ENCODE measurements around the gene ABLIM1.
A peak's percentile ranks its signal among the peaks of the same experiment; 100 is the strongest.

The ABLIM1 gene

DNA sequence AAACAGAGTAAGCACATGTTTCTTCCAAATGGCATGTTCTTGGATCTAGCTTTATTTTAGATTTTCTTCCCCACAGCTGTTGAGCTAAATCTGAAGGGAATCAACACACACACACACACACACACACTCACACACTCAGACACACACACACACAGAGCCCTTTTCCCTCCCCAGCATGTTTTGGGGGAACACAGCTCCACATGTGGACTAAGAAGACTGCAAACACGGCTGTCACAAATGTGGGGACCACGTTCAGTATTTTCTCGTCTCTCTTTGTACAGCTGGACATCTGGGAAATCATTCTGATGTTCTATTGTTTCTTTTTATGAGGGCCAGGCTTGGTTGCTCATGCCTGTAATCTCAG is 116.3 kb downstream of the ABLIM1 start:
- no peak for DNase-seq

DNA sequence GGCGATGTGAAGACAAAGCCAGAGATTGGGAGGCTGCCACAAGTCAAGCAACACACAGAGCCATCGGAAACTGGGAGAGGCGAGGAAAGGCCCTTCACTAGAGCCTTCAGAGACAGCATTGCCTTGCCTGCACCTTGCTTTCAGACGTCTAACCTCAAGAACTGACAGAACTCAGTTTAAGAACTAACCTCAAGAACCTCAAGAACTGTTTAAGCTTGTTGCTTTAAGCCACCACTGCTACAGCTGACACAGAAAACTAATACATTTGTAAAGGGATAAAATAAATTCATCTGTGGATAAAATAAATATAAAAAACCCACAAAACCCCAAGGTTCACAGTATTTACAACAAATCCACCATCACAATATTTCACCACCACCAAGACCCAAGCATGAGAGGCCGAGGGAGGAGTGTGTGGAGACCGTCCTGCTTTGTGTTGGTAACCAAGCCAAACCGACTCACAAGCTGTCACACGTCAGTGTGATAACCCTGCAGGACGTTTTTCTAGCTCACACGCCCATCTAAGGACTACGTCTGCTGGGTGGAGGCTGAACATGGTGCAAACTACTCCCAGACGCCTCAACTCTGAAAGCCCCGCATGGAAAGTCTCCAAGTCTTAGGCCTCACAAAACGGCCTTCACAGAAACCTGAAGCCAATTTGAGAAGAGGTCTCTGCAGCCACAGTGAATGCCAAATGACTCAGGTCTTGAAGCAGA is 116.8 kb downstream of the ABLIM1 start:
- DNase-seq = no peak

DNA sequence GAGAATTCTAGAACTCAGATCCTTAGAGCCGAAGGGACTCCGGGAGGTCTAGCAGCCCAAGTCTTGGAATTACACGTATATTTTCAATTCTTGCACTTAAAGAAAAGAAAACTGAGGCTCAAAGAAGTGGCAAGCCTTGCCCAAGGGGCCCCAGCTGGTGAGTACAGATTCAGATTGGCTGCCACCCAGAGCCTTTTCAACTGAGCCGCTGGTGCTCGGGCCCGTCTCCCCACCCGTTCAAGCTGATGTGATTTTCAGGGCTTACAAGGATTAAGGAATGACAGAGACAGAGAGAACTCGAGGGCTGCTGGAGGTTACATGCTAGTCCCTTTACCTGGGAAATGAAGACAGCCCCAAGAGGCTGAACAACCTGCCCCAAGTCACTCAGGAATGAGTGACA is 117.8 kb downstream of the ABLIM1 start:
- no peak for DNase-seq

DNA sequence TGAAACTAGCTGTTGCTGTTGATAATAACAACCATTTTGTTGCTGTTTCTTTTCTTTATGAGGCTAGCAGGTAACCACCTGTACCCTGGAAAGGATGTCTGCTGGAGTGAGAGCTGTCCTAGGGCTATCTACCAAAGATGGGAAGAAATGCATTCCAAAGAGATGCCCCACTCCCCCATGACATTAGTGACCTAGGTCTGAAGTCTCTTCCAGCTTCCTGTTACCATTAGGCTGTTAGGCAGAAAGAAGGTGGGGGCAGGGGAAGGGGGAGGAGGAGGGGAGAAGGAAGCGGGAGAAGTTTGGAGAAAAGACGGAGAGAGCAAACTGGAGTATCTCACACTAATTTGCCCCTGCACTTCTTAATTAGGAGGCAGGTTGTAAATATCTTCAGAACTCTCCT is 118.5 kb downstream of the ABLIM1 start:
- DNase-seq = no peak

DNA sequence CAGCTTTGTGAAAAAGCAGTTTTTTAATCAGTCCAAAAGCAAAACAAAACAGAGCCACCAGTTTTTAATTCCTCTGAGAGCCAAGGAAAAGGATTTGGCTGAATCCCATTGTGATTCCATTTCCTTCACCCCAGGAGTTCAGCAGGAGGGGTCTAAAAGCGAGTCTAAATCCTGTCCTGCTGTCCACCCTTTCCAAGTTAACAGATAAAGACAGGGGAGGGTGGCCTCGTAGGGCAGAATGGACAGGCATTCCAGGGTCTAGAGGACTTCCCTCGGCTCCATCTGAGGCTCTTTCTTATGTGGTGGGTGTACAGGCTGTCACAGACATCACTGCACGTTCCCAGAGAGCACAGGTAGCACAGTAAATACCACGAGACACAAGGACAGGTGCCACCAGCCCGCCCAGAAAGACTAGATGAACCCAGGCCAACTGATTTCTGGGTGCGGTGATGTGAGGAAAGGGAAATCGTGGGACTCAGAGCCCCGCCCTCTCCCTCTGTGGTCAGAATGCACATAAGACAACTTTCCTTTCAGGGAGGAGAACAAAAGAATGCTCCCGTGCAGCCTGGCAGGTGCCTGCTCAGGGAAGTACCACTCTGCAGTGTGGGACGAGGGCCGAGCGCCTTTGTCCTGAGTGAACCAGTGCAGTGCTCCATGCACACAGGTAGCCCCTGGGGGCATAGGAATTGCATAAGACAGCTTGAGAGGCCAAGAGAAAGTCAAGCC is 119.7 kb downstream of the ABLIM1 start:
- no peak for DNase-seq

DNA sequence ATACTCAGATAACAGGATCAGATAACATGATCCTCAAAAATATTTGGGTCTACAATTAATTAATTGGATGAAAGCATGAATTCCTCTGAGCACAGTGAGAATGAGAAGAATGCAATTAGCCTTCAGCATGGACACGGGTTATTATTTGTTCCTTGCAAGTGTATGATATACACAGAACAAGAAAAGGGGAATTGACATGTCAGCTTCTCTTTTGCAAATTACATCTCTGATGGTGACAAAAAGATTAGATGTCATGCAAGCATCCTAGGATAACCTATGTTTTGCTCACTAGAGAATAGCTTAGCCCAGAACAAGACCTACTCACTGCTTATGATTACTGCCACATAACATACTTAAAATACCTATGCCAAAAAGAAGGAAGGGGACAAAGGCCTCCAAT is 120.3 kb downstream of the ABLIM1 start:
- DNase-seq = no peak

DNA sequence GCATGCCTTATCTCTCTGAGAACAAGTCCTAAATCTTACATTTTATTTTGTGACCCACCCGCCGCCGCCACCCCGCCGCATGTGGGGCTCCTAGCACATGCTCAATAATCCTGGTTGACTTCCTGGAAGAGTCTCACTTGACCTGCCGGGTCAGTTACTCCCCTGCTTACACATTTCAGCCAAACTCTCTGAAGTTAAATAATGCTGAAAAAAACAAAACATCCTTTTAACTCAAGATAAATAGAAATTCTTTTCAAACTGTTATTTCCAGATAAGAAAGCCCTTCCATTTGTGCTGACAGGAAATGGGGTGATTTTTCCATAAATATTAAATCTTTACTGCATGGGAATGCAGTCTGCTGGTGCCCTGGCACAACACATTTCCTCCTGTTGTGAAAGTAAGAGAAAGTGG is 123.5 kb downstream of the ABLIM1 start:
- no peak for DNase-seq

DNA sequence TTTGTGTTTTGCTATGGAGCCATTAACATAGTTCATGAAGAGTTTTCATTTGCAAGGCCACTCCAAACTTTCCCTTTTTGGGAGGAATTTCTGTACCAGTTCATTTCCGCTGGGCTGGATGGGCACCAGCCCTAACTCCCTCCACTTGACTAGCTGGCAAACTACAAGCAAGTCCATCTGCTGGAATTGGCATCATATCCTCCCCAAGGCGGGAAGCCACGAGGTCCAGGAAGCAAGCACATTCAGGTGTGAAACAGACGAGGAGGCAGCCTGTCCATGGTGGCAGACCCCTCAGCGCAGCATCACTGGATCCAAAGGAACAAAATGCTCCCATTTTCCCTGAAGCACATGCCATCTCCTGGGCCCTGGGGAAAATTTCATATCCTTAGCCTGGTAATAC is 125.8 kb downstream of the ABLIM1 start:
- DNase-seq = no peak

DNA sequence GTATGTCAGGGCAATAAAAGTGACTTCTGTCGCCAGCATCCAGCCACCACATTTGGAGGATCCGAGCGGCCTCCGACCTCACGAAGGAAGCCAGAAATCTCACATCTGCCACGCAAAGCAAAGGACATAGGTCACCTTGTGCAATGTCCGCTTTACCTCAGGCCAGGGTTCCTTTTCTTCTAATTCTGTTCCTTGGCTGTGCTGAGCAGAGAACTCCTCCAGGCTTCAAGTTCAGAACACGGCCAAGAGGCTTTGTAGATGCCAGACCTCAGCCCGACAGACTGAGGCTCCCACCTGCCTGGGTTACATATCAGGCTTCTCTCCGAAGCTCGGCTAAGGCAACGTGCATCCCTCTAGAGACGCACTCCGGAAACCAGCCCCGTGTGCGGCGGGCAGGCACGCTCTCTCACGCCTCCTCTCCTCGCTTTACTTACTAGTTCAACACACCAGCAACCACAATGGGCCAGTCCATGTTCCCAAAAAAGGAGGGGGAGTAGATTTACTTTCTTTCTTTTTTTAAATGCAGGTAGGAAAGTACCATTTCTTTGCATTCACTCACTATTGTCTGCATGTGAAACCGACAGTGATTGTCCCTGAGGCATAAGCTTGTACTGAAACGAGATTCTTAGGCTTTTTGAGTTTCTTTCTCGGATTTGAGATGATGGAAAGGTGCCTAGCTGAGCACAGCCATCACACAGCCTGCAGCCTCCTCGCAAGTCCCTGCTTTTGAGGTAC is 131.4 kb downstream of the ABLIM1 start:
- DNase-seq = peak; percentile 45

DNA sequence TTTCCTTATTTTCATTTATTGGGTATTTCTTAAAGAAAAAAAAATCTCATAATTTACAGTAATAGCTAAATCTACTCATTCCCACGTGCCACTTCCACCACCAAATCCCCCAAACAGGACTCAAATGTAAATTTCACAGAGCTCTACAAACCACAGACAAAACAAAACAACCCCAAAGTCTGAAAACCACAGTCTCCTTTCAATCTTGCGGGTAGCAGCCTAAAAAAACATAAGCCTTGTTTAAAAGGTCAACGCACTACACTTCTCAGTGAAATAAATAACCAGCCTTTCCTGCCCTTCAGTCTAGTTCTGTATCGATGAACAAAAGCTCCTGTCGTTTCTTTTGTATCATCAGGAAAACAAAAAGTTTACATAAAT is 132.0 kb downstream of the ABLIM1 start:
- DNase-seq = no peak

DNA sequence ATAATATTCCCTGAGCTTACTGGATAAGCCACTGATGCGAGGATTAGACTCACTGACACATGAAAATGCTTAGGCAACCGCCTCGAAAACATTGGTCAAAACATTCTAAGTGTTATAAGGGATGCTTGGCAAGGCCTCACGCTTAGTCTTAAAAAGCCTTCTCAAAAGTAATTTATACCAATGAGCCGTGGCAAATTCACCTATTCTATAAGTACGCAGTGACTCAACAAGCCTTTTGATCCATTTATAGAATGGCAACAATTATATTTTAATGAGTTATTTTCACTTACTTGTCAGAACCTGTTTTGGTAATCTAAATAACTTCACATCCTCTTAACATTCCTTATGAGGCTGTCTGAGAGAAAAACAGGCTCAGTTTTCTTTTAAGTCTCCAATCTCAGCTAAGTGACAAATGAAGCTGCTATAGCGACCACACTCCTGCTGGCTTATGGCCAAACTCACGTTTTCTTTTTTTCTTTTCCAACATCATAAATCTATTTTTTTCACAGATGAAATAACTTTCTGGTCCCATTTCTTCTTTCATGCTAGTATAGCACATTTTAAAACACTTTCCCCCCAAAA is 132.6 kb downstream of the ABLIM1 start:
- no peak for DNase-seq

DNA sequence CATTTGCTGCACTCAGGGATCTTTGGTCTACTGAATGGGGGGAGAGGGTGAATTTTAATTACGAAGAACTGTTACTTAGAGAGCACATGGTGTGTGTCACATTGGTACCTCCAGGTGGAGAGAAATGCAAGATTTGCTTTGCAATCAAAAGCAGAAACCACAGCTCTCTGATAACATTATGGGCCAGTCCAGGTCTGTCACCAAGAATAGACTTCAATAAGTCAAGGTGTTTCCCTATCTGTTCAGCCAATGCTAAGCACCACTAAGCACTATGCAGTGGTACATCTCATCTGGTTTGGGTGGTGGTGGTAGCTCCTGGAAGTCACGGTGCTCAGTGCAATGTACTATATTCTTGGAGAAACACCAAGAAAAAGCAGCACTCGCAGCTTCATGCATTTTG is 134.2 kb downstream of the ABLIM1 start:
- no peak for DNase-seq

DNA sequence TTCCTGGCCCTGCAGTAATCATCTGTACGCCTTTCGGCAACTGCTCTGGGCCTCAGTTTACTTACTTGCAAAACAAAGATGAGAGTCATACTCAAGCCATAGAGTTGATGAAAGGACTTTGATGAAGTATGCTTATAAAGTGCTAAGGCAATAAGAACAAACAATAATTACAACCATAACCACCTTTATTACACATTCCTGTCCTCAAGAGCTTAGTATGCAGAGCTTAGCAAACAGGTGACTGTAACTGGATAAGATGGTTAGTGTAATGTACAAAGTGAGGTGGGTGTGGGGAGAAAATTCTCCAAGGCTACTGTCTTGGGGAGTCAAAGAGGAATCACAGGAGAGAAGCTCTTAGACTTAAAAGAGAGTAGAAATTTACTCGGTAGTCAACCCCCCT is 136.8 kb downstream of the ABLIM1 start:
- no peak for DNase-seq

DNA sequence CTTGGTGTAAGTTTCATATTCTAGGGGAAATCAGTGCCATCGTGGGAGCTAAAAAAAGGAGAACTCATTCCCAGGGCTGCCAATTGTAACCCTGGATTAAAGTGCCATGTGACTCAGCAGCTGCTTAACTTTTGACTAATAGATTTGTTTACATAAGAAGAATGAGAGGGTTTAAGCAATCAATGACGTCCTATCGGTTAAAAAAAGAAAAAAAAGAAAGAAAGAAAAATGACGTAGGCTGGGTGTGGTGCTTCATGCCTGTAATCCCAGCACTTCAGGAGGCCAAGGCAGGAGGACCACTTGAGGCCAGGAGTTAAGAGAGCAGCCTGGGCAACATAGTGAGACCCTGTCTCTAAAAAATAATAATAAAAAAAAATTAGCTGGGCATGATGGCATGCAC is 137.6 kb downstream of the ABLIM1 start:
- DNase-seq = no peak

DNA sequence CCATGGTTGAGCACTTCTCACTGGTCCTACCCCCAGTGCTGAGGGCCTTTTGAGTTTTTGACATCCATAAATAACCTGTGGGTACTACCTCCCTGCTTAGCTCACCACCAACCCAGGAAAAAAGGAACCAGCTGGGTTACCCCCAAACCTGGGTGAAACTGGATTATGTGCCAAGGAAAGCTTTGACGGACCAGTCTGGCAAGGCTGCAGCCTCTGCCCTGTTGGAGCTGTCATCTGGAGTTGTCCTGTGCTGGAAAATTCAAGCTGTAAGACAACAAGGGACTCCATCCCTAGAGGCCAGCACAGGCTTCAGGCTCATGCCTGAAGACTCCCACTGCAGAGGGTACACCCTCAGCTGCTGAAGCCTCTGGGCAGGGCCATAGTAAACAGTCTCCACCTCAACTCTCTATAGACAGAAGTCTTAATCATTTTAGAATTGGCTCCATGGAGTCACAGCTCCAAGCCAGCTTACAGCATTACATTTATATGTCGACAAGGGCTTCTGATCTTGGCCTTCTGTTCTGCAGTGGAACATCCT is 138.2 kb downstream of the ABLIM1 start:
- DNase-seq = no peak

DNA sequence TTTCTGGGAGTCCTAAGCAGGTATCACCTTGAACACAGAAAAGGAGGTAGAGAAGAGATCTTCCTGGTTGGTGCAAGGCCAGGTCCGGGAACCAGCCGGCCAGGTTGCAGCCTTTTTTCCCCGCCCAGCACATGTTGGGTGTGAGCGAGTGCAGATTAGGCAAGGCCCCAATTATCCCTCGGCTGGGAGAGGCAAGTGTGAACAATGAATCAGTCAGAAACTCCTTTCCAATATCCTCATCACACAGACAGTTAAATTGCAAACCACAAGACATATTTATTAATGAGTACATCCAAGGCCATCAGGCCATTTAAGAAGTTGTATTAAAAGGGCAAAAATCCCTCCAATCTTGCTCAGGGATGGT is 138.8 kb downstream of the ABLIM1 start:
- no peak for DNase-seq

DNA sequence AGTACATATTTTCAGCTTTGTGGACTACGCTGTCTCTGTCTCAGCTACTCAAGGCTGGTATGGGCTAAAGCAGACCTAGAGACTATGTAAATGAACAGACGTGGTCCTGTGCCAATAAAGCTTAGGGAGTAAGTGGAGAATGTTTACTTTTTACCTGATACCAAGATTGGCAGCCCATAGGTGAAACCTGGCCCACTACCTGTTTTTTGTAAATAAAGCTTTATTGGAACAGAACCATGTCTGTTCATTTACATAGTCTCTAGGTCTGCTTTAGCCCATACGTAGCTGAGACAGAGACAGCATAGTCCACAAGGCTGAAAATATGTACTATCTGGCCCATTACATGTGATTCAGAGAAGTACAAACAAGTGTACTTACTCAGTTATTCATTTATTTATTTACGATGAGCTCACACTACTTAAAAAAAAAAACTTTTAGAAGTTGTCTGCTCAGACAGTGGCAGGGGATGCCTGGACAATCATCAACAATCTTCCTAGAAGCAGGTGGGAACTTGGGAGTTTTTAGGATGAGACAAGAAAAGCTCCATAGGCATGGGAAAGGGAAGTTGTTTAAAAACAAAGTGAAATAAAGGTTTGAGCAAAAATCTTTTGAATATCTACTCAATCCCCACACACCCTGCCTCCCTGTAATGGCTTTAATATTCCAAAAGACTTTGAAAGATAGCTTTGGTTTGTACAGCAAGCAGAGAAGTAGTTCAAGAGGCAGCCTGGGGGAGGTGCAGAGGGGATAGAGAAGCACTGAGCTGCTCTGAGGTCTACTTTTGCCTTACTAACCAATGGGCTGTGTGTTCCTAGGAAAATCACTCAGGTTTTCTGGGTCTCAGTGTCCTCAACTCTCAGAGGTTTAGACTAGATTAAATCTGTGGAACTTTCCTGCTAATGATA is 139.4 kb downstream of the ABLIM1 start:
- no peak for DNase-seq

DNA sequence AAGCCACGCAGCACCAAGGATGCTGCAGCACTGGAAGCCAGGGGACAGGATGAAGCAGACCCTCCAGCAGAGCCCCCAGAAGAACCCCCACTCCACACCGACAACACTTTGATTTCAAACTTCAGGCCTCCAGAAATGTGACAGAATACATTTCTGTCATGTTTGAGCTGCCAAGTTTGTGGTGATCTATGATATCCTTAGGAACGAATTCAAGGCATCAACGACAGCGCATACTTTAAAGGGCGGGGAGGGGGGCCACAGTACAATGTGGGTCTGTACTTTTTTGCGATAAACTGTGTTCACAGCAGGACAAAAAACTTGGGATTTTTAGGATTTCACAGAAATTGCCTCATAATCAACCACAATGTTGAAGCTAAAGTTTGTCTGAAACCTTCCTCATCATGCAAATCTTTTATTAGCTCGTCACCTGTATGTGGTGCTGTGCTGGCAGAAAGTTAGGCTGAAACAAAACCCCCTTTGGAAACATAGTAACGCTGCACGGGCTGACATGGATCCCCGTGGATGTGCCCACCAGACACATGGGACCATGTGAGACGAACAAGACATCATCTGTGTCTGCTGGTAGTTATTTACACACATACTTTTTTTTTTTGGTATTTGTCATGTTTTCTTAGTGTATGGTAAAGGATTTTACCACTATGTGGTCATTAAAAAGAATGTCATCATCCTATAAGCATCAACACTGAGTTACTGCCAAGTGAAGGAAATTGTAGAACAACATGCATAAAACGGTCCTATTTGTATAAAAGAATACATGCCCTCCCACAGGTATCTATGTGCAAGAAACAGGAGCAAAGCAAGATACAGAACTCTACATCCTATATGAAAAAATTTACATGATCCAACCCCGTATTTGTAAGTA is 140.5 kb downstream of the ABLIM1 start:
- no peak for DNase-seq

DNA sequence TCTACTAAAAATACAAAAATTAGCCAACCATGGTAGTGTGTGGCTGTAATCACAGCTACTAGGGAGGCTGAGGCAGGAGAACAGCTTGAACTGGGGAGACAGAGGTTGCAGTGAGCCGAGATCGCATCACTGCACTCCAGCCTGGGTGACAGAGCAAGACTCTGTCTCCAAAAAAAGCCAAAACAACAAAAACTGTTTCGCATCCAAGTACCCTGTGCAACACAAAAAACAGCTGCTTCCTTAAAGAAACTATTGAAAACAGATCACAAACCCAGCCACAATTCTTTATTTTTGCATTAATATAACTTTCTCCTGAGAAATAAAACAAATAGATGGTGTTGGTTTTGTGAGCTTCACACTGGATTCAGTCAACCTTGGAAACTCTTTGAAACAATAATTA is 141.7 kb downstream of the ABLIM1 start:
- DNase-seq = no peak

DNA sequence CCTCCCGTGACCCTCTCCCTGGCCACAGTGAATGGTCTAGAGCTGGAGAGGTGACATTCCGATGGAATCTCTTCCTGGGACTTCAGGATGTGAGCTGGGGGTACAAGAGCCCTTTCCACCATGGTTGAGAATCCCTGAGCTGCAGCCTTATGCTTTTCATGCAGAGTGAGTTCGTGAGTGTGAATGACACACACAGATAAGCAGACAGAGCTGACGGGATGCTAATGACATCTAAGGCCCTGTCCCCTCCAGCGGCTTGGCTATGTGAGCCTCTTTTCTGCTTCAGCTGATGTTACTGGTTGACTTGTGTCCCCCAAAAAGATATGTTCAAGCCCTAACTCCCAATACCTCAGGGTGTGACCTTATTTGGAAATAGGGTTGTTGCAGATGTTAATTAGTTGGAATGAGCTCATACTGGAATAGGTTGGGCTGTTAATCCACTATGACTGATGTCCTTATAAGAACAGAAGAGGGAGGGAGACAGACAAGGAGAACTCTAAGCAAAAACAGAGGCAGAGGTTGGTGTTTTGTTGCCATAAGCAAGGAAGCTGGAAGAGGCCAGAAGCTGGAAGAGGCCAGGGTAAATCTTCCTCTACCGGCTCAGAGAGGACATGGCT is 142.7 kb downstream of the ABLIM1 start:
- DNase-seq = no peak

DNA sequence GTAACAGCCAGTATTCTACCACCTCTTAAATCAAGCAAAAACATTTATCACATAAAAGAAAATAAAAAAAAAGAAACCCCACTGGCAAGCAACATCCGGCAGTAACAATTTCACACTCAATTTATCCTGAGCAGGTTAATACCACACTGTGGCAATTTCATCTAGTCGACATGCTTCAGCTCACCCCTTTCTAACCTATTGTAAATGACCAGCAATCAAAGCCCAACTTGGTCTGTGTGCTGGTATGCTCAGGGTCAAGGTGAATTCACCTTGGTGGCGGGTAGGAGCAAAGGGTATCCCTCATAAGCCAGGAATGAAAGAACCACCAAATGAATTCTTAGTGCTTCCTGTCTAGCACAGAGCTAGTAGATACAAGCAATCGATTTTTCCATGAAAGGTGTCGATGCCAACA is 144.7 kb downstream of the ABLIM1 start:
- no peak for DNase-seq
